Measurements from ENCODE around the gene FZR1. TPM values are rescaled to one million over a fixed set of nuclear protein-coding genes. Genes with fewer than 3 reads are reported as not detected.

FZR1 gene
- total RNA-seq, 1 experiment from 2014 or later, result 51.4 TPM

DNA sequence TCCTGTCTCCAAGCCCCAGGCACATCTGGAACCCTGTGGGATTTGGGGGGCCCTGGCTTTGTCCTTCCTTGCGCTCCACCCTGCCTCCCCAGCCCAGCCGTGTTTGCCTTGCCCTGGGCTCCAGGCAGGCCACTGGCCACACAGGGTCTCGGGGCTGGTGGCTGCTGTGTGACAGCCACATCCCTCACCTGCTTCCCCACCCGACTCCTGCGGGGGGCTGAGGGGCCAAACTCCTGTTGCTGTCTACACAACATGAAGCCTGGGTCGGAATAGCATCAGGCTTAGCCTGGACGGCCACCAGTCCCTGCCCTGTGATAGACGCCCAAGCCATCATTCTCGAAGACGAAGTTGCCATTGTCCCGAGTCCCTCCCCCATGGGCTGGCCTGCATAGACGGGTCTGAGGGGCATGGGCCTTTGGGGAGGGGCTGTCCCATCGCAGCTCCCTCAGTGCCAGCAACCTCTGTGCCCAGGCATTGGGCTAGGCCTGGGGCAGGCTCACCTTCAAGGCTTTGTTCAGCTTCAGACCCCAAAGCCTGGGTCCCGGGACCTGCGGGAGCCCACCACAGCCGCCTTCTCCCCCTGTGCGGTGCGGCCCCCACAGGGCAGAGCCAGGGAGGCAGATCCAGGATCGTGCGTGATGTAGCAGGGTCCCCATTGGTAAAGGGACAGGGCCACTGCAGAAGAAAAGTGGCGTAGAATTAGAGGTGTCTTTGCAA, 17.4 kb downstream of the FZR1 start:
- no peaks in the 10 kb centered on the region for H3K79me1 ChIP-seq (ENCODE audit: insufficient read depth, low read depth, low read length, poor library complexity, severe bottlenecking)
- H3K14ac ChIP-seq (ENCODE audit: insufficient read depth, low read length), result no peak overlapping the region
- H3K9ac ChIP-seq (ENCODE audit: extremely low read depth, insufficient read length, low read length), result no peak overlapping the region
- no peak overlapping the region for H3K18ac ChIP-seq (ENCODE audit: insufficient read length, low read depth, low read length)
- H3K23me2 ChIP-seq (ENCODE audit: insufficient read length, low read depth, low read length, poor library complexity, severe bottlenecking), result no peaks in the 10 kb centered on the region
- no peak overlapping the region for H2BK15ac ChIP-seq (ENCODE audit: low read depth, low read length)
- no peak overlapping the region for H2AK5ac ChIP-seq (ENCODE audit: insufficient read length, low read length)
- H3K4ac ChIP-seq (ENCODE audit: low read depth, low read length), result no peak overlapping the region
- Mint-ChIP-seq H3K36me3 (ENCODE audit: insufficient read depth in 1 of 3, low read depth in 3 of 3) (peaks cover 10 to 35% (median 33%) of the 10 kb centered on the region in 3 experiments), H3K9me3 (no peaks in the 10 kb centered on the region; a peak in 1 of 5 replicates), H3K27ac (peak overlapping the region in 1 of 3 experiments; percentile 73; a peak in 1 of 7 replicates), H3K4me1 (peaks cover 20 to 21% of the 10 kb centered on the region in 2 experiments), H3K4me3 (no peak overlapping the region), H3K27me3 (ENCODE audit: low read depth) (no peaks in the 10 kb centered on the region)
- H3K9me3 ChIP-seq (ENCODE audit: control insufficient read depth, low read depth, low read length), result no peaks in the 10 kb centered on the region
- no peak overlapping the region for H2BK20ac ChIP-seq (ENCODE audit: low read depth, low read length, poor library complexity, severe bottlenecking)
- H4K91ac ChIP-seq (ENCODE audit: insufficient read length, low read depth, low read length), result no peak overlapping the region
- no peak overlapping the region for H3T11ph ChIP-seq (ENCODE audit: low read length)
- no peak for DNase-seq
- H3K4me1 ChIP-seq (ENCODE audit: insufficient read depth, low read length), result peaks cover 1% of the 10 kb centered on the region; the same call in 1 of the 2 replicates
- H3K56ac ChIP-seq (ENCODE audit: insufficient read length, low read depth, low read length), result no peak overlapping the region
- H3K79me2 ChIP-seq (ENCODE audit: insufficient read depth, low read length), result no peaks in the 10 kb centered on the region; the same call in 1 of the 2 replicates
- H4K8ac ChIP-seq (replicated peaks; ENCODE audit: insufficient read length, low read depth, low read length), result no peak overlapping the region
- H2BK120ac ChIP-seq (ENCODE audit: low read depth, low read length, poor library complexity, severe bottlenecking), result no peak overlapping the region
- H4K20me1 ChIP-seq (ENCODE audit: control insufficient read depth, insufficient read depth, insufficient read length), result no peaks in the 10 kb centered on the region
- WGBS (ENCODE audit: extremely low coverage, insufficient read length, low lambda C conversion rate), result no CpG with 5 or more reads among the region's 21 CpGs
- no peak overlapping the region for H2AFZ ChIP-seq (ENCODE audit: low read length)
- H2BK5ac ChIP-seq (ENCODE audit: insufficient read length, low read length), result no peak overlapping the region
- H3K27ac ChIP-seq (ENCODE audit: insufficient read length, low read depth, low read length), result no peak overlapping the region
- H3K23ac ChIP-seq (ENCODE audit: insufficient read length, low read depth, low read length), result no peak overlapping the region
- H3K4me2 ChIP-seq (ENCODE audit: insufficient read depth, insufficient read length, low read length), result no peak overlapping the region
- TF ChIP-seq, protein P1, sequence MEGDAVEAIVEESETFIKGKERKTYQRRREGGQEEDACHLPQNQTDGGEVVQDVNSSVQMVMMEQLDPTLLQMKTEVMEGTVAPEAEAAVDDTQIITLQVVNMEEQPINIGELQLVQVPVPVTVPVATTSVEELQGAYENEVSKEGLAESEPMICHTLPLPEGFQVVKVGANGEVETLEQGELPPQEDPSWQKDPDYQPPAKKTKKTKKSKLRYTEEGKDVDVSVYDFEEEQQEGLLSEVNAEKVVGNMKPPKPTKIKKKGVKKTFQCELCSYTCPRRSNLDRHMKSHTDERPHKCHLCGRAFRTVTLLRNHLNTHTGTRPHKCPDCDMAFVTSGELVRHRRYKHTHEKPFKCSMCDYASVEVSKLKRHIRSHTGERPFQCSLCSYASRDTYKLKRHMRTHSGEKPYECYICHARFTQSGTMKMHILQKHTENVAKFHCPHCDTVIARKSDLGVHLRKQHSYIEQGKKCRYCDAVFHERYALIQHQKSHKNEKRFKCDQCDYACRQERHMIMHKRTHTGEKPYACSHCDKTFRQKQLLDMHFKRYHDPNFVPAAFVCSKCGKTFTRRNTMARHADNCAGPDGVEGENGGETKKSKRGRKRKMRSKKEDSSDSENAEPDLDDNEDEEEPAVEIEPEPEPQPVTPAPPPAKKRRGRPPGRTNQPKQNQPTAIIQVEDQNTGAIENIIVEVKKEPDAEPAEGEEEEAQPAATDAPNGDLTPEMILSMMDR (conservative IDR thresholded peaks at IDR 0.05), result no peak
- H2BK12ac ChIP-seq (ENCODE audit: insufficient read length, low read depth, low read length), result no peak overlapping the region
- no peaks in the 10 kb centered on the region for H3K27me3 ChIP-seq (ENCODE audit: insufficient read depth, low read length)
- H4K5ac ChIP-seq (ENCODE audit: insufficient read length, low read depth, low read length), result no peak overlapping the region

Measured in H9 (cell line).